HG03097 (cell line): ENCODE data around the gene EMX2.

Source experiments
- ATAC-seq: cut with Tn5 transposase; IDR thresholded peaks from one replicate; pipeline ENCODE4 v1.9.1; 2021; ENCODE audit not compliant: unreplicated experiment, low FRiP score

The EMX2 gene

GRCh38 chr10:117543225-117544003 is 868 bp downstream of the EMX2 start:
- no peak for ATAC-seq

DNA sequence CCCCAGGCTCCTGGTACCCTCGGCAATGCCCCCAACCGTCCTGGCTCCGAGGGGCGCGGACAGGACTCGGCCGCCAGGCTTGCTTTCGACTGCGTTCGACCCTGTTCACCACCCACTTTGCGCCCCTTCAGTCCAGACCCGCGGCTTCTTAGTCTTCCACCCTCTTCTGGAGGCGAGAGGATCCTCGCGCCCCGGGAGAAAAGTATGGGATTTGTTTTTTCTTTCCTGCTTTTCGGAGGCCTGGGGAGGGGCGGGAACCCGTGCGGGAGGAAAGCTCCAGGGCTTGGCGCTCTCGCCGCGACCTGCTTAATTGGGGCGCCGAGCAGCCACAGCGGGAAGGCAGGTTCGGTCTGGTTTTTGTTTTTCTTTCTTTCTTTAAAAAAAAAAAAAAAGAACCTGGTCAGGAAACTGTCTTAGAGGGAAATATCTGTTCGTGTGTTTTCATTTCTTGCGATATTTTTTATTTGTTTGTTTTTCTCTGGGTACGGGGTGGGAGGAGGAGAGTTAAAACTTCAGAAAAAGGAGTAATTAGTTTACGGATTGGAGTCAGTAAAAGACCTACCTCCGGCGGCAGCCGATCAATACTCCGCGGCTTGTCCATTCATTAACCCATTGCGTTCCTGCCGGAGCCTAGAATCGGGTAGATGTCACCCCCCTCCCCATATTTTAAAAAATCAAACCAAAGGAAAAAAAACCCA is 1.6 kb downstream of the EMX2 start:
- ATAC-seq, result no peak

- no peak for ATAC-seq
Observed at GRCh38 chr10:117544711-117545140, 2.2 kb downstream of the EMX2 start.

- no peak for ATAC-seq
Observed at GRCh38 chr10:117545141-117546019, 2.8 kb downstream of the EMX2 start.

GRCh38 chr10:117546020-117546580 is 3.6 kb downstream of the EMX2 start:
- ATAC-seq, result no peak

- no peak for ATAC-seq
Observed at GRCh38 chr10:117546581-117547015, 4.1 kb downstream of the EMX2 start.

- no peak for ATAC-seq
Observed at GRCh38 chr10:117547016-117547715, 4.6 kb downstream of the EMX2 start.

GRCh38 chr10:117547716-117548668 is 5.4 kb downstream of the EMX2 start:
- ATAC-seq, result no peak

- no peak for ATAC-seq
Observed at GRCh38 chr10:117549100-117549585, 6.6 kb downstream of the EMX2 start.

- no peak for ATAC-seq
Observed at GRCh38 chr10:117550076-117550475, 7.5 kb downstream of the EMX2 start.

DNA sequence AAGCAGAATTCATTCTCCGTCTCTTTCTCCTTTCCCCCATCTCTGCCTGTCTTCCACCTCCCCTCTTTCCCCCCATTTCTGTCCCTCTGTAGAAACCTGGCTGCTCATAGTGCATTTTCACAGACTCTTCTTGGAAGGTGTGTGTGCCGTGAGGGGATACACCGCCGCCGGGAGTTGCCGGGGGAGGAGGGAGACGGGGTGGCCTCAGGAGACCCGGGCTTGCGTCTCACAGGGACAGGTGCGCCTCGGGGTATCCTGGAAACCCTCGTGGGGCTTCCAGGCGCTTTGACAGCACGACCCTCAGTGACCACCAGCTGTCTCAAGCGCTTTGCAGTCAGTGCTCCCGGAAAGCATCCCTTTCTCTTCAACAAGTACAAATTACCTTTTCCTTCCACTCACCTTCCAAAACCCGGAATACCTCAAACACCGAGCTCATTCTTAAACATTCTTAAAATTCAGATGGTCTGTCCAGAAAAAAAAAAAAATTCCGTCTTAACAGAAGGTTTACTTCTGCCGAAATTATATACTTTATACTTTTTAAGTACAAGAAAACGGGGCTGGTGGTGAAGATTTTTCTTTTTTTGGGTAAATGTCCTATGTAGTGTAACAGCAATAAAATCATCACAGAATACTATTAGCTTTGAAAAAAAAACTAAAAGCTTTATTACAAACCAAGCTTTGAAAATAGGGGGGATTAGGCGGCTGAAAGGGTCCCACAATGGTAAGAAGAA is 8.2 kb downstream of the EMX2 start:
- ATAC-seq, result no peak

DNA sequence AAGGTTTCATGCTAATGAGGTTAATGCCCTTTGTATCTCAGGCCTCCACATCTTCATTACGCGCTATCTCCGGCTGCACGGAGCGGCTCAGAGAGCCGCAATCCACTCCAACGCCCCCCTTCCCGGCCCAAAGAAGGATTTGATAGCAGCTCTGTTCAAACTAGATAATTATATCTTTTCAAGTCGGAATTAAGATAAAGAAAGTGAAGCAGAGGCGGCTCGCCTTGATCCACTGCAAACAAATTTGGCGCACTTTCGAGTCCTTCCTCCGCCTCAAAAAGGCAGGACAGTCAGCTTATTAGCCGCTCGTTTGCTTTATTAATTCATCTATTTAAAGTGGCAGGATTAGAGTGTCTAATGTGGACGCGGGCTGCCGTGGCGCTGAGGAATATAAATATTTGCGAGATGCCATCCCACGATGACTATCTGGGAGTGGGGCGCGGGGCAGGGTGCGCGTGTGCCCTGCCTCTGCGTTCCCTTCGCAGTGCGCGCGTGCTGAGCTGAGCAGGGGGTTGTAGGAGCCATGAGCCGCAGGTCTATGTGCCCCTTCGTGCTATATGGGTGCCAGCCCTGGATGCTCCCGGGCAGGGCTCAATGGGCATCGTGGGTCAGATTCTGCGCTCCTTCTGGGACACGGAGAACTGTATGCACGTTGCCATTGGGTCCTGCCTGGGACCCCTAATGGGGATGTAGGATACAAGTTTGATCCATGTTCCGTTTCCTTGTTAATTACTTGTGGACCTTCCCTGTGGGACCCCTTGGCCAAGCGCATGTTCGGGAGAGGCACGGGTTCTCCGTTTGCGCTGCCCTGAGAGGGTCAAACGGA is 9.0 kb downstream of the EMX2 start:
- ATAC-seq, result no peak

DNA sequence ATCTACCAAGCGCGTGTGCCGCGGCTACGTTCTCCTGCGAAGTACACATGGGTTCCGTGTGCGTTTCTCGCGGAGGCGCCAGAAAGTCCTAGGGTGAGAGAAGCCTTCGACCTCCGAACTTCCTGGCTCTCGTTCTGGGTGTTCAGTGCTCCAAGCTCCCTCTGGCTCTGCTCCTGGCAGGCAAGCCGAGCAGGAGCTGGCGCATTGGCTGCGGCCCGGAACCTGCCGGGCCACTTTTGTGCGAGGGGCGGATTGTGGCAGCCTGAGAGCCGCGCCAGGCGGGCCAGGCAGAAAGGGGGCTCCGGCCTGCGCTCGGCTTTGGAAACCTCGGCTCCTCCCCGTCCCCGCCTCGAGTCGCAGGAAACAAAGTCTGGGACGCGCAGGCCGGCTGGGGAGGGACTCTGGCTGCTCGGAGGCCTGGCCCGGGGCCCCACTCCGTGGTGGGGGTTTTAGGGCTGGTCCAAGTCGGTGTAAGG is 9.6 kb downstream of the EMX2 start:
- no peak for ATAC-seq

DNA sequence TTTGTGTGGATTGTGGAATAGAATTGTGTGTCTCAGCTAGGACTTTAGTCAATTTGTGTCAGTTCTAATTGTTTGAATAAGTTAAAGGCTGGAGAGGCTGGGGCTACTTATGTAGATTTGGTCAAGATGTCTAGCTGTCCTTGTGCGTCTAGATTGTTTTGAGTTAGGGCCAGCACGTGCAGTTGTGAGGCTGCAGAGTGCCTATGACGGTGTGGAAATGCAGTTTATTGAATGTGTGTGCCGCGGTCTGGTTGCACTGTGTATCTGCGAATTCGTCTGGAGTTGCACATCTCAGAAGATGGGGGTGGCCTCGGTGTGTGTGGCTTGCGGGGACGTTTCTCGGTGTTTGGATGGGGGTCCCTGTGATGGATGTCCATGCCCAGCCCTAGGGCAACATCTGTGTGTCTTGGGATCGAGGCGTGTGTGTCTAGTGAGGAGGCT is 10.2 kb downstream of the EMX2 start:
- ATAC-seq, result no peak

- ATAC-seq, result no peak
Observed at GRCh38 chr10:117553142-117553814, 10.7 kb downstream of the EMX2 start.

DNA sequence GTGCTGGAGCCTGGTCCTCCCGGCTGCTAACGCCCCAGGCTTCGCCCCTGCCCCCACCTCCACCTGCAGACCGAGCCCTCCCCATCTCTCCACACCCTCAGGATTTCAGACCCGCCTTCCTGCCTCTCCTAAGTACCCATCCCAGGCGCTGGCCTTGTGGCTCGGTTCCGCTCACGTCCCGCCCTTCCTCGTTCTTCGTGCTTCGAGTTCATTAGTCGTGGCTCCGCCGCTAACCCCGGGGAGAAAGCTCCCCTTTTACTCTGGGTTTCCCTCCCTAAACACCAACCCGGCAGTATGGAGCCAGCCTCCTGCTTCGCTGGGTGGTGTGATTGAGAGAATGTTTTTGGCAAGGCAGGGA is 11.2 kb downstream of the EMX2 start:
- no peak for ATAC-seq
